PC-3 (cell line): Measurements from ENCODE around the gene SEPTIN8.

ENCODE experiments used
- CTCF ChIP-seq: fragments of 300-600 bp; sonication (generic); conservative IDR thresholded peaks from 2 replicates; pipeline ENCODE4 v1.5.1; 2017; ENCODE audit warnings: antibody characterized with exemption, low read depth, mild to moderate bottlenecking, low read length
- EZH2 ChIP-seq: fragments of 300-600 bp; sonication (generic); IDR thresholded peaks from one replicate; pipeline ENCODE4 v1.6.1; 2017; ENCODE audit warnings: antibody characterized with exemption, mild to moderate bottlenecking, low read length; ENCODE audit not compliant: unreplicated experiment

GRCh38 chr5:132754111-132754510, 22.9 kb downstream of the SEPTIN8 start:
- TF ChIP-seq CTCF (no peak), EZH2 (no peak)
